Activated CD8-positive, alpha-beta T cell treated with anti-CD3 and anti-CD28 coated beads, Interleukin-2, amount 10 ng/mL, durations not matched to agents 7 days and 5 days (primary cell): Measurements from ENCODE around the gene MEI4. TPM values are rescaled to one million over a fixed set of nuclear protein-coding genes. Genes with fewer than 3 reads are reported as not detected.
"Not testable (repeated sequence)": the region's sequence is repeated elsewhere in the genome, so short reads cannot be mapped to it uniquely, and the experiment has no call there.

Experiments used
- ATAC-seq: fragments of 150-1000 bp; cut with Tn5 transposase; one replicate; pipeline ENCODE4 v1.10.0; 2021; ENCODE audit warnings: moderate library complexity
- CTCF ChIA-PET: fragments of 350-600 bp; sonication (Branson Sonifier 250); formaldehyde crosslinking; loops from one replicate; lab custom pipeline; 2021; ENCODE audit warnings: antibody characterized with exemption; lab: Charles Lee
- POLR2A ChIA-PET: fragments of 350-600 bp; sonication (Branson Sonifier 250); formaldehyde crosslinking; loops from one replicate; lab custom pipeline; 2021; ENCODE audit warnings: antibody characterized with exemption; lab: Charles Lee
- DNase-seq: peaks from one replicate; pipeline ENCODE4 v3.0.0-alpha.2; 2020
- H3K27ac Mint-ChIP-seq: one replicate; pipeline ENCODE4 v1.8.0; 2021; ENCODE audit warnings: mild to moderate bottlenecking, mixed read lengths
- H3K27me3 Mint-ChIP-seq: one replicate; pipeline ENCODE4 v1.8.0; 2021; ENCODE audit warnings: low read depth, mixed read lengths
- H3K36me3 Mint-ChIP-seq: one replicate; pipeline ENCODE4 v1.8.0; 2021; ENCODE audit warnings: low read depth, mixed read lengths
- H3K4me1 Mint-ChIP-seq: one replicate; pipeline ENCODE4 v1.8.0; 2021; ENCODE audit warnings: low read depth, mixed read lengths
- H3K4me3 Mint-ChIP-seq: one replicate; pipeline ENCODE4 v1.8.0; 2021; ENCODE audit warnings: mild to moderate bottlenecking, mixed read lengths
- H3K9me3 Mint-ChIP-seq: one replicate; pipeline ENCODE4 v1.8.0; 2022; ENCODE audit warnings: mixed read lengths; ENCODE audit not compliant: insufficient read depth
- total RNA-seq, 2 experiments: library from RNA; stranded (reverse); gene quantifications; one replicate each; pipeline ENCODE4 v1.2.3, GENCODE V29; 2021

MEI4 gene
- total RNA-seq, 2 experiments from 2014 or later: not detected

DNA sequence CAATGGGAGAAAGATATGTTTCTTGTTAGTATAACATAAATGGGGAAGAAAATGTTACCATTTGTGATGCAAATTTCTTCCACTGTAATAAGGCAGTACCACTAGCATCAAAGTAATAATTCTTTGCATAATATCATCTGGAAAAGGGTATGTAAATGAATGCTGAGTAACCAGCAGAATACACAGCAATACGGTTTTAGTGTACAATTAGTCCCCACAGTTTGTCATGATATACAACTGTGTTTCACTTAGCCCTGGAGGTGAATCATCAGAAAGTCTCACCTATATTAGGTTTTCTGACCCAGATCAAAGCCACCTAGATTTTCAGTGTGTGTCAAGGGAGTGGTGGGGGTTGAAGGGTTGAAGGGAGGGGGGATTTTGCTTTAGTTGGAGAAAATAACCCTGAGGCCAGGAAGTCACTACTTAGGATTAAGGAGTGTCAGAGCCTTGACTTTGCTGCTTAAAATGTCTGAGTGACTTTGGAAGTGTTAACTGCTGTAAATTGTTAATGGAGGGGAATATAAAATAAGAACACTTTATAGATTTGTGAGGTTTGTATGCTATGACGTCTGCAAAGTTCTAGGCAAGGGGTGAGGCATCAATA is 8.6 kb upstream of the MEI4 start:
- H3K27me3 Mint-ChIP-seq: peaks cover 4% of the 10 kb centered on the region
- H3K27ac Mint-ChIP-seq: no peak overlapping the region
- DNase-seq (no peak), ATAC-seq (no peak)
- H3K9me3 Mint-ChIP-seq: no peaks in the 10 kb centered on the region
- no peaks in the 10 kb centered on the region for H3K4me1 Mint-ChIP-seq
- POLR2A ChIA-PET: no interaction called here
- no peaks in the 10 kb centered on the region for H3K36me3 Mint-ChIP-seq
- H3K4me3 Mint-ChIP-seq: no peak overlapping the region
- CTCF ChIA-PET: no interaction called here

DNA sequence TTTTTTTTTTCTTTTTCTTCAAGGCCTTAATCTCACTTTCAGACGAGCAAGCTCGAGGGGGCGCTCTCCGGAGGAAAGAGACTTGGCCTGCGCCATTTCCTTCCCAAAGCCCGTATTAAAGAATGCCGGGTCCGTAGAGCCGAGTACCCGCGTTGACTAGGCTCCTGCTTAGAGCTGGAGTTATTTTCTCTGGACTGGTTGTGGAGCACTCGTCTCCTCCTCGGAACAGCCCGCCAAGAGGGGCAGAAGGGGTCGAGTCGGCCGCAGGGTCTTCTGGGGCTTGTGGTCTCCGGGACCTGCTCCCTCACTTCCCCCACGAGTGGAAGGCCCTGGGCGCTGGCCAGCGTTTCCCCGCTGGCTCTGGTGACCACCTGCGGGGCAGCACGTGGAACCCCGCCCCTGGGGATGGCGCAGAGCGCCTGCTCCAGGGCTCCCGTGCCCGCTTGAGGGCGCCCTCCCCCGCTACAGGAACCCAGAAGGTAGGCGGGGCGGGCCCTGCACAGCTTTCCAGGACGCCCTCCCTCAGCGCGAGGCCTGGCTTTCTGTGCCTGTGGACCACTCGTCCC is 2.7 kb upstream of the MEI4 start:
- ChIA-PET CTCF (interaction anchor here (0.6 to 1.8 kb wide), 2 partner anchors 10 to 148 kb away, joined by 4 read pairs; no protein-coding TSS in a partner anchor), POLR2A (no interaction called here)
- Mint-ChIP-seq H3K4me1 (no peaks in the 10 kb centered on the region), H3K36me3 (no peaks in the 10 kb centered on the region), H3K27me3 (peaks cover 8% of the 10 kb centered on the region), H3K27ac (no peak overlapping the region), H3K4me3 (peak overlapping the region; percentile 18), H3K9me3 (no peaks in the 10 kb centered on the region)
- DNase-seq: peak; percentile 19
- no peak for ATAC-seq

DNA sequence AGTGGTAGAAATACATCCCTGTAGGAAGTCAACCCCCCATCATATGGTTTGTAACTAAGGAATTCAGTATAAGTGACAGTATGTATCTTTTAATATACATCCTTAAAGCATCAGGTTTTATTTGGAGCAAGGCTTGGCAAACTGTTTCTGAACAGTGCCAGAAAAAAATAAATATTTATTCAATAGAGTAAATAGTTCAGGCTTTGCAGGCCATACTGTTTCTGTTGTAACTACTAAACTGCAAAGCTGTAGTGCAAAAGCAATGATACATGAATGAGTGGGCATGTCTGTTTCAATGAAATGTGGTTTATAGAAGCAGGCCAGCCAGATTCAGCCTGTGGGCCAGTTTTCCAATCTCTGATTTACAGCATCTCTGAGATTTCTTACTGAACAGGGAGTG is 977 bp downstream of the MEI4 start:
- no peaks in the 10 kb centered on the region for H3K9me3 Mint-ChIP-seq
- no peak for DNase-seq
- ChIA-PET CTCF (no interaction called here), POLR2A (no interaction called here)
- H3K4me1 Mint-ChIP-seq: no peaks in the 10 kb centered on the region
- ATAC-seq: no peak
- no peak overlapping the region for H3K27ac Mint-ChIP-seq
- H3K4me3 Mint-ChIP-seq: no peak overlapping the region
- peaks cover 7% of the 10 kb centered on the region for H3K27me3 Mint-ChIP-seq
- H3K36me3 Mint-ChIP-seq: no peaks in the 10 kb centered on the region

DNA sequence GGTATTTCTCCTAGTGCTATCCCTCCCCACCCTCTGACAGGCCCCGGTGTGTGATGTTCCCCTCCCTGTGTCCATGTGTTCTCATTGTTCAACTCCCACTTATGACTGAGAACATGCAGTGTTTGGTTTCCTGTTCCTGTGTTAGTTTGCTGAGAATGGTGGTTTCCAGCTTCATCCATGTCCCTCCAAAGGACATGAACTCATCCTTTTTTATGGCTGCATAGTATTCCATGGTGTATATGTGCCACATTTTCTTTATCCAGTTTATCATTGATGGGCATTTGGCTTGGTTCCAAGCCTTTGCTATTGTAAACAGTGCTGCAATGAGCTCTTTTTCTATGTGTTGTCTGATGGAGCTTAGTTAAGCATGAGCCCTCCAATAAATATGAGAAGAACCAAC is 2.2 kb downstream of the MEI4 start:
- H3K4me3 Mint-ChIP-seq, CTCF ChIA-PET, H3K27ac Mint-ChIP-seq, H3K9me3 Mint-ChIP-seq, H3K27me3 Mint-ChIP-seq, POLR2A ChIA-PET, DNase-seq, H3K4me1 Mint-ChIP-seq, H3K36me3 Mint-ChIP-seq, ATAC-seq: not testable (repeated sequence)

DNA sequence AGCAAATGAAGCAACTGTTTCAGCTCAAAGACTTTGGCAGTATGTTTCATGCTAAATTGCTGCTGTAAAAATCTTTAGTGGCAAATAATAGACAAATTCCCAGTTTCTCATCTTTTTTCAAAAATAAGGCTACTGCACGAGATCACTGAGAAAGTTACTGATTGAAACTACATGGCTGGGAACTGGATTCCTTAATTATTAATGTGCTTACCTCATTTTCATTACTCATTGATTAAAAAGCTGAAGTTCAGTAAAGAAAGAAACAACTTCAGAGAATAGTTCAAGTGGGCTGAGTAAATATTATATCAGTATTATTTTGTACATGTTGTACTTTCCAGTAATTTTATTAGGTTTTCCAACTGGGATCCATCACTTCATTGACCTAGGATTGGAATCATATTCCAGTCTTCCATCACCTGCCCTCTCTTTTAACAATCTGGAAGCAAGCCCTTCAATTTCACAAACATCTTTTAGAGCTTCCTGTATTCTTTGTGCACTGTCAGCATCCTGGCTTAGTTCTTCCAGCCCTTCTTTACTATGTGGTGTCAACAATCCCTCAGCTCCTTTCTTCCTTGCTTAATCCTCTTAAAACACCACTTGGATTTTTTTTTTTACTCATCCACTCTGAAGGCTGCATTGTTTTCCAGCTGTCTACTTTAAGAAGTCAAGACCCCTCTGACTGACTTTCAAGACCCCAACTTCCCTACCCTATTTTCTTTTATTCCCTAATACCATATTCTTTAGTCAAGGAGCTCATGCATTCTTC is 4.3 kb downstream of the MEI4 start:
- H3K4me3 Mint-ChIP-seq: no peak overlapping the region

DNA sequence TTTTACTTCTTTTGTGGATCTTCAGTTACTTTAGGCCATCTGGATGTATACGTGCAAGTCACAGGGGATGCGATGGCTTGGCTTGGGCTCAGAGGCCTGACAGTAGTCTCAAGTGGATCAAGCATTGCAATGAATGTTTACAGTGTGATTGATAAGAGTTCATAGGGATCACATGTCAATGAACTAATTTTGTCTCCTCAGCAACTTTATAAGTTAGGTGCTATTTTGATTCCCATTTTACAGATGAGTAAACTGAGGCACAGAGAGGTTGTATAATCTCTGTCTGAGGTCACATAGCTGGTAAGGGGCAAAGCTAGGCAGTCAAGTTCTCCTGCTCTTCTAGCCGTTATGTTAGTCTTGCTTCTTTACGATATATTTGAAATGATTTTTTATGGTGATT is 13.5 kb downstream of the MEI4 start:
- ATAC-seq (no peak), DNase-seq (no peak)
- CTCF ChIA-PET: no interaction called here
- Mint-ChIP-seq H3K9me3 (no peaks in the 10 kb centered on the region), H3K27me3 (no peaks in the 10 kb centered on the region), H3K27ac (no peak overlapping the region), H3K4me1 (no peaks in the 10 kb centered on the region), H3K36me3 (no peaks in the 10 kb centered on the region), H3K4me3 (no peak overlapping the region)
- POLR2A ChIA-PET: no interaction called here

More for the DNA sequence above, 4.3 kb downstream of the MEI4 start:
- no peak for DNase-seq
- Mint-ChIP-seq H3K36me3 (no peaks in the 10 kb centered on the region), H3K27me3 (no peaks in the 10 kb centered on the region), H3K27ac (no peak overlapping the region), H3K9me3 (no peaks in the 10 kb centered on the region), H3K4me1 (no peaks in the 10 kb centered on the region)
- CTCF ChIA-PET: no interaction called here
- no peak for ATAC-seq
- POLR2A ChIA-PET: no interaction called here

DNA sequence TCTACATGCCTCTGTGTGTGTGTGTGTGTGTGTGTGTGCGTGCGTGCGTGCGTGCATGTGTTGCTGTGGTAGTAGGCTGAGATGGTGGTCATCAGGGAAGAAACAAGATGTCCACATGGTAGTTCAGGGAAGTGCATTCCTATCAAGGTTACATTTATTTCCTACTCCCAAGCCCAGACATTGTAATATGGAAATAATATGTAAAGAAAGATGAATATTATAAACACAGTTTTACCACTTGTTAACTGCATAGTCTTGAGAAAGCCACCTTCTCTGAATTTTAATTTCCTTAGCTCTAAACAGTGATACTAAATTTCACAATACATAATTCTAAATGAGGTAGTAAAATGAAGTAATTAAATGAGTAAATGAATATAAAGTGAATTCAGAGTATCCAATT is 14.0 kb downstream of the MEI4 start:
- POLR2A ChIA-PET: no interaction called here

DNA sequence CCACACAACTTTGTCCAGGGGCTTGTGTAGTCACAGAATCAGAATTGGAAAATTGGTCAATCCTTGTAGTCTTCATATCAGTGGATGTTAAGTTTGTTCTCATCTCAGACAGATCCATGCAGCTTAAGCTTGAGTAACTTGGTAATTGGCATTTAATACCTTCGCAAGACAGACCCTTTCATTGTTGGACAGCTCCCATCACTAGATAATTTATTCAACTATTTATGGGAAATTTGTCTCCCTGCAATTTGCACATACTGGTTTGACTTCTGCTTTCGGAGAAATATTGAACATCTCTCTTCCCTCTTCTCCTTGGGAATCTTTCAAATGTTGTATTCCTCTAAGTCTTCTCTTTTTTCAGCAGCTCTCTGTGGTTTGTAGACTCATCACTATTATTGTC is 17.1 kb downstream of the MEI4 start:
- DNase-seq: no peak
- ChIA-PET POLR2A (no interaction called here), CTCF (no interaction called here)
- Mint-ChIP-seq H3K27ac (no peak overlapping the region), H3K4me3 (no peak overlapping the region), H3K4me1 (no peaks in the 10 kb centered on the region), H3K27me3 (no peaks in the 10 kb centered on the region), H3K36me3 (no peaks in the 10 kb centered on the region), H3K9me3 (no peaks in the 10 kb centered on the region)
- no peak for ATAC-seq

More for the DNA sequence above, 14.0 kb downstream of the MEI4 start:
- no peak overlapping the region for H3K27ac Mint-ChIP-seq
- H3K36me3 Mint-ChIP-seq: no peaks in the 10 kb centered on the region
- no peaks in the 10 kb centered on the region for H3K9me3 Mint-ChIP-seq
- DNase-seq (no peak), ATAC-seq (no peak)
- CTCF ChIA-PET: no interaction called here
- H3K4me3 Mint-ChIP-seq: no peak overlapping the region
- no peaks in the 10 kb centered on the region for H3K4me1 Mint-ChIP-seq
- H3K27me3 Mint-ChIP-seq: no peaks in the 10 kb centered on the region

DNA sequence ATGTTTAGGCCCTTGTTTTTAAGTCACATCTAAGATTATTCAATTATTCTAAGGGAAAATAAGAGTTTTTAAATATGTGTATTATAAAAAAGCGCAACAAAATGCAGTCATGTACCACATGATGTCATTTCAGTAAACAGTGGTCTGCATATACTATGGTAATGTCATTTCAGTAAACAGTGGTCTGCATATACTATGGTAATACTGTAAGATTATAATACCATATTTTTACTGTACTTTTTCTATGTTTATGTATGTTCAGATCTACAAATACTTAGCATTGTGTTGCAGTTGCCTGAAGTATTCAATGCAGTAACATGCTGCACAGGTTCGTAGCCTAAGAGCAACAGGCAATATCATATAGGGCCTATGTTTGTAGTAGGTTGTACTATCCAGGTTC is 21.4 kb downstream of the MEI4 start:
- ChIA-PET POLR2A (no interaction called here), CTCF (no interaction called here)
- Mint-ChIP-seq H3K4me3 (no peak overlapping the region), H3K27me3 (no peaks in the 10 kb centered on the region), H3K9me3 (no peaks in the 10 kb centered on the region), H3K36me3 (no peaks in the 10 kb centered on the region), H3K4me1 (no peaks in the 10 kb centered on the region), H3K27ac (no peak overlapping the region)
- ATAC-seq: no peak
- DNase-seq: no peak

DNA sequence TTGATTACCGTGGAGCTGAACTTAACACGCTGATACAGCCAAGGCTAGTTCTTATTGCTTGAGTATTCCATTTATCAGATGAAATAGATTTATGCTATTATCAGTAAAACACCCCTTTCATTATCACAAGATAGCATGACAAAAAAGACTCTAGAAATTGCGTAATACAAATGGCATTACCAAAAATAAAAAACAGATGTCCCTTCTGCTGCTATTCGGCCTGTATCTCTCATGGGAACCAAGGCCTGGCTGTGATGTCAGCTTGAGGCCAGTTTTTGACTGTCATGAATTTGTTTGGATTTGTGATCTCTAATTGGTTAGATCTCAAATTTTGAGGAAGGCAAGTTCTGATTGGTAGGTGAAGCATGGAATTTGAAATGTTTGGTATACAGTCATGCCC is 25.2 kb downstream of the MEI4 start:
- H3K27ac Mint-ChIP-seq: no peak overlapping the region
- ChIA-PET CTCF (no interaction called here), POLR2A (no interaction called here)
- H3K9me3 Mint-ChIP-seq: no peaks in the 10 kb centered on the region
- no peaks in the 10 kb centered on the region for H3K27me3 Mint-ChIP-seq
- ATAC-seq (no peak), DNase-seq (no peak)
- H3K4me3 Mint-ChIP-seq: no peak overlapping the region
- no peaks in the 10 kb centered on the region for H3K36me3 Mint-ChIP-seq
- H3K4me1 Mint-ChIP-seq: no peaks in the 10 kb centered on the region

DNA sequence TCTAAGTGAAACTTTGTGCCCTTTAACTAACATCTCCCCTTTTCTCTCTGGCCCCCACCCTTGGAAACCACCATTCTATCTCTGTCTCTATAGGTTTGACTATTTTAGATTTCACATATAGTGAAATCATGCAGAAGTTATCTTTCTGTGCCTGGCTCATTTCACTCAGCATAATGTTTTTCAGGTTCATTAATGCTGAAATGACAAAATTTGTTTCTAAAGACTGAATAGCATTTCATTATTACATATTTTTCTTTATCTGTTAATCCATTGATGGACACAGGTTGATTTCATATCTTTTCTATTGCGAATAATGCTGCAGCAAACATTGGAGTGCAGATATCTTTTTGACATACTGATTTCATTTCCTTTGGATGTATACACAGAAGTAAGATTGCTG is 30.7 kb downstream of the MEI4 start:
- CTCF ChIA-PET: no interaction called here
- no peaks in the 10 kb centered on the region for H3K9me3 Mint-ChIP-seq
- no peaks in the 10 kb centered on the region for H3K36me3 Mint-ChIP-seq
- no peak for DNase-seq
- no peaks in the 10 kb centered on the region for H3K27me3 Mint-ChIP-seq
- POLR2A ChIA-PET: no interaction called here
- no peak for ATAC-seq
- H3K4me1 Mint-ChIP-seq: no peaks in the 10 kb centered on the region
- no peak overlapping the region for H3K27ac Mint-ChIP-seq
- H3K4me3 Mint-ChIP-seq: no peak overlapping the region

DNA sequence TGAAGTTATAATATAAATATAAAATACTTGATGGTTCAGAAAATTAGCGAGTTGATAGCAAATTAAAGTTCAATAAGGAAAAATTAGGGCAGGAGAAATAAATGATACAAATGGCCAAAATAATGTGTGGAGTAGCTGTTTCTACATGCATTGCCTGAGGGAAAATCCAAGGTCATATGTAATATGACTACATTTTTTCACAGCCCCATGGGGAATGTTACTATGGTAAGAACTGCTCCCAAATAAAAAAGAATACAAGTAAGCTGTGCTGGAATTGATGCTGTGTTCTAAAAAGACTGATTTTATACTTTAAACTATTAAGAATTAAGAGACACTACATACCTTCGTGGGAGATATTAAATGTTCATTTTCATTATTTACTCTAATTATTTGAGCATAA is 34.1 kb downstream of the MEI4 start:
- ATAC-seq (no peak), DNase-seq (no peak)
- CTCF ChIA-PET: no interaction called here
- Mint-ChIP-seq H3K27ac (no peak overlapping the region), H3K4me3 (no peak overlapping the region), H3K36me3 (no peaks in the 10 kb centered on the region), H3K4me1 (no peaks in the 10 kb centered on the region), H3K27me3 (no peaks in the 10 kb centered on the region), H3K9me3 (no peaks in the 10 kb centered on the region)
- POLR2A ChIA-PET: no interaction called here
